GM19324 (cell line): ENCODE results near the gene SCYL2.
"Not testable (repeated sequence)": the region's sequence is repeated elsewhere in the genome, so short reads cannot be mapped to it uniquely, and the experiment has no call there.

ENCODE experiments used
- ATAC-seq: cut with Tn5 transposase; IDR thresholded peaks from one replicate; pipeline ENCODE4 v1.9.1; 2021; ENCODE audit warnings: mild to moderate bottlenecking, moderate library complexity; ENCODE audit not compliant: unreplicated experiment, low FRiP score

Gene SCYL2

GRCh38 chr12:100258127-100258526, 8.8 kb upstream of the SCYL2 start:
- ATAC-seq, result no peak

GRCh38 chr12:100263131-100263530, 3.8 kb upstream of the SCYL2 start:
- no peak for ATAC-seq

DNA sequence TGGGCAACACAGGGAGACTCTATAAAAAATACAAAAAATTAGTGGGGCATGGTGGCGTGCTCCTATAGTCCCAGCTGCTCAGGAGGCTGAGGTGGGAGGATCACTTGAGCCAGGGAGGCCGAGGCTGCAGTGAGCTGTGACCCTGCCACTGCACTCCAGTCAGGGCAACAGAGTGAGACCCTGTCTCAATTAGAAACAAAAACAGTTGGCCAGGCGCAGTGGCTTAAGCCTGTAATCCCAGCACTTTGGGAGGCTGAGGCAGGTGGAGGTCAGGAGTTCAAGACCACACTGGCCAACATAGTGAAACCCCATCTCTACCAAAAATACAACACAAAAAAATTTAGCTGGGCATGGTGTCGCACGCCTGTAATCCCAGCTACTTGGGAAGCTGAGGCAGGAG, 1.9 kb upstream of the SCYL2 start:
- ATAC-seq, result not testable (repeated sequence)

DNA sequence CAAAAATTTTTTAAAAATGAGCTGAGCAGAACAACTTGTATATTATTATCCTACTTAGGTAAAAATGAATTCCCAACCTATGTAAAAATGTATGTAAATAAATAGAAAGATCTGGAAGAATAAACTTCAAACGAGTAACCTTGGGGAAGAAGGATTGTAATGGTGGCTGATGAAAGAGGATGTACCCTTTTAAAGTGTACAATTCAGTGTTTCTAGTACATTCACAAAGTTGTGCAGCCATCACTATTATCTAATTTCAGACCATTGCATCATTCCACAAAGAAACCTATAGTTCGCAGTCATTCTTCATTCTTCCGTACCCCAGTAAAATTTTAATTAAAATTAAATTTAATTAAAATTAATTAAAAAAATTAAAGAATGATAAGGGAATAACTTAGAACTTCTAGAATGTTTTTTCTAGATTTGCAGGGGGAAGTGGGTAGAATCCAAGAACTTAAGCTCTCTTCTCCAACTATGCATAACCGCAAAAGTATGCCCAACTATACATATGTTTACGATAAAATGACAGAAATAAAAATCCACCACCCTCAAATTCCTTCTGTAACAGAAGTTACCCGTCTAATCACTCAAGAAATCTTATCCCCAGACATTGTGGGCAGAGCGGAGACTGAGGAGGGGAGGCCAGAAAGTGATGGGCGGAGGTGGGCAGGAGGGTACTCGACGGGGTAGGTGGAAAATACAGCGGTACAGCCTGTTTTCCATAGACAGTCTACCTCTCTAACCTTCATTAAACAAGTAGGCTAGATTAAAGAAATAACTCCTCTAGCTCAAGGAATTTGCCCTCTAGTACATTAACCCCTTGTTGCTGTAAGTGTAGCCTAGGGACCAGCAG, 1.0 kb upstream of the SCYL2 start:
- ATAC-seq, result peak; percentile 1

- ATAC-seq, result peak; percentile 85
Measured at GRCh38 chr12:100266585-100266834, 467 bp upstream of the SCYL2 start.

DNA sequence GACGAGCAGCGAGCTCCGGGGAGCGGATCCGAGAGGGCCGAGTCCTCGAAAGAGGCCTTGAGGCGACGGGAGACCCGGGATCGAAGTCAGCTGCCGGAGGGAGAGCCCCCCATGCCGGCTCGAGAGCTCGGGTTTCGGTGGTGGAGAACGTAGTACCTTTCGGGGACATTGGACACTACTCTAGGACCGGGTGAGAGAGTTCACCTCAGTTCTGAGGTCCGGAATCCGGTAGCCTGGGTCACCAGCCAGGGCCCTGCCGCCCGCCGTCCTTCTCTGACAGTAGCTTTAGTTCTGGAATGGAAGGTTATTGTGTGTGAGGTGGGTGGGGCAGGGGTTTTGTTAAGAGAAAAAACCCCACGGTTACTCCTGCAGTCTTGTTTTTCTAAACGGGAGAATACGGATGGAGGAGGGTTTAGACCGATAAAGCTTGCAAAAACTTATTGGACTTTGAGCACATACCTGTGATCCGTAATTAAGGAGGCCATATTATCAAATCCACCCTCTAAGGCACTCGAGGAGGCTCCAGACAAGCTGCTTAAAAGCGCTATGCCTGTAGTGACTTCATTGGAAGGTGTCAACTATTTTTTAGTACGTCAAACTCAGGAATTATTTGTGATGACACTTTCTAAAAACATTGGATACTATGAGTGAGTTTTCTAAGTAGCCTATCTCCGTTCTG, 765 bp downstream of the SCYL2 start:
- peak; percentile 16 for ATAC-seq

DNA sequence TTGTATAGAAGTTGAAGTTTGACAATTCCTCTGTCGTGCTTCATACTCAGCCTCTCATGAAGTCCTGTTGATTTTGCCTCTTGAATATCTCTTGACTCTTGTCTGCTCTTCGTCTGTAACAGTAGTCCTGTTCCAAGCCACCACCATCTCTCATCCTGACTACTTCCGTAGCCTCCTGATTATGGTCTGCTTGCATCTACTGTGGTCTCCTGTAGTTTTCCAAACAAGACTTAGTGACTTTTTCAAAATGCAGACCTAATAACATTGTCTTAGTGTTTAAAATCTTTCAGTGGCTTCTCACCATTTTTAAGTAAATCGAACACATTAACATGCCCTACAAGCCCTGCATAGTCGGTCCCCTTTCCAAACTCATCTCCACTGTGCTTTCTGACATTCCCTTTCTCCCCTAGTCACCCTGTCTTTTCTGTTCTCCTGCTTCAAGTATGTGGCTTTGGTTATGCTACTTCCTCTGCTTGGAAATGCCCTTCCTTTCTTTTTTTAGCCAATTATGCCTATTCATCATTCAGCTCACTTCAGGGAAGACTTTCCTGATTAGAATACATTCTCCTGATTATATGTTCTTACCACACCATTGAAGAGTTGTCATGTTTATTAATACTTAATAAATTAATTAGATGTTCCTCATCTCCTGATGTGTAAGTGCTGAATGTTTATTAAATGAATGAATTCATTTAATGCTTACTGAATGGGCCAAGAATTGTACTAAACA, 2.0 kb downstream of the SCYL2 start:
- ATAC-seq, result no peak

- ATAC-seq, result no peak
Measured at GRCh38 chr12:100273782-100274181, 6.8 kb downstream of the SCYL2 start.

GRCh38 chr12:100274291-100274690, 7.3 kb downstream of the SCYL2 start:
- no peak for ATAC-seq

DNA sequence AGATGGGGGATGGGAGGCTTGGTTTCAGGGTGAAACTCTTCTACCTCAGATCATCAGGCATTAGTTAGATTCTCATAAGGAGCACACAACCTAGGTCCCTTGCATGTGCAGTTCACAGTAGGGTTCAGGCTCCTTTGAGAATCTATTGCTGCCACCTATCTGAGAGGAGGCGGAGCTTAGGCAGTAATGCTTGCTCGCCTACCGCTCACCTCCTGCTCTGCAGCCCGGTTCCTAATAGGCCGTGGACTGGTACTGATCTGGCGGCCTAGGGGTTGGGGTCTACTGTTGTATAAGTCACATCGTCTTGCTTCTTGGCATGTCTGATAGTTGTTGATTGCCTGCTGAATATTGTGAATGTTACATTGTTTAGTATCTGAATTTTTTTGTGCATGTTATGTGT, 12.2 kb downstream of the SCYL2 start:
- no peak for ATAC-seq

DNA sequence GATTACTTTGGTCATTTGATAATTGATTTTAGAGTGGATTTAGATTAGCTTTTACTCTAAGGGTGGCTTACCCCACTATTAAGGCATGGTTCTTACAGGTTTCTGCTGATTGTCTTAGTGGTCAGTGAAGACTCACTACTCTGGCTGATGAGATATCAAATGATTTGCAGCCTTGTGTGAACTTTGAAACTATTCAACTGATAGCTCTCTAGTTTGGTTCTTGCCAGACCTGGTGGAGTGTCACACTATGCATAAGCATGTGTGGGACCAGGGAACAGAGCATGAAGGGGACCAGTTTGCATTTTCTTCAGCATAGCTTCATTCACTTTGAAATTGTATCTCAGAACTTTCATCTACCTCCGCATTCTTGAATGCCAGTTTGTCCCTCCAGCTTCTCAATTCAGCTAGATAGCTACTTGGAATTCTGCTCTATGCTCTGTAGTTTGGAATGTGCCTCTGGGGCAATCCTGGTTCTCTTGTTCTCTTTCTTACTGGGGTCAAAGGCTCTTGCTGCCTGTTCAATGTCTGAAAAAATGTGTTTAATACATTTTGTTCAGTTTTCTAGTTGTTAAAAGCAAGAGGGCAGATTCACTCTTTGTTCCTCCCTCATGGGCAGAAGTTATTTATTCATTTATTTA, 12.7 kb downstream of the SCYL2 start:
- ATAC-seq, result no peak

DNA sequence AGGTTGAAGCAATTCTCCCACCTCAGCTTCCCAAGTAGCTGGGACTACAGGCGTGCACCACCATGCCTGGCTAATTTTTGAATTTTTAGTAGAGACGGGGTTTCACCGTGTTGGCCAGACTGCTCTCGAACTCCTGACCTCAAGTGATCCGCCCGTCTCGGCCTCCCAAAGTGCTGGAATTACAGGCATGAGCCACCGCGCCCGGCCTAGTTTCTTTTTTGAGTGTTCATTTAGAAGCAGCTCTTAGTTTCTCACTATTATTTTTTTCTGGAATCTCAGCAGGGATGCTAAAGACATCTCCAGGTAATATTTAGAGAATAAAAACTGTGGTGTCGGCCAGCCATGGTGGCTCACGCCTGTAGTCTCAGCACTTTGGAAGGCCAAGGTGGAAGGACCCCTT, 17.6 kb downstream of the SCYL2 start:
- ATAC-seq, result not testable (repeated sequence)

- no peak for ATAC-seq
Measured at GRCh38 chr12:100289038-100289437, 22.1 kb downstream of the SCYL2 start.

DNA sequence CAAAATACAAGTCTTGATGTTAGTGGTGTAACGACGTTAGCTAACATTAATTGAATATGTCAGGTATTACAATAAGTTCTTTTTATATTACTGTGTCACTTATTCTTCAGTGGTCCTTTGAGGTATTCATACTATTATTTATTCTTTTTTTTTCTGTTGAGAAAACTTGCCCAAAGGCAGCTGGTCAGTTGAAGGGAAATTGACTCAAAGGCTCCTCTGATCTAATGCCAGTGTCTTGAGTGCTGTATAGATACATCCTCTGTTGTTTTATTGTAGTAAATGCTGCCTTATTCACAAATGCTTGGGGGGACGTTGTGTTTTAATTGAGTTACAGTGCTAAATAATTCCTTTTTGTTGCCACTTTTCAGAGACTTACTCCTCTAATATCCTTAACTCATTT, 23.0 kb downstream of the SCYL2 start:
- no peak for ATAC-seq

DNA sequence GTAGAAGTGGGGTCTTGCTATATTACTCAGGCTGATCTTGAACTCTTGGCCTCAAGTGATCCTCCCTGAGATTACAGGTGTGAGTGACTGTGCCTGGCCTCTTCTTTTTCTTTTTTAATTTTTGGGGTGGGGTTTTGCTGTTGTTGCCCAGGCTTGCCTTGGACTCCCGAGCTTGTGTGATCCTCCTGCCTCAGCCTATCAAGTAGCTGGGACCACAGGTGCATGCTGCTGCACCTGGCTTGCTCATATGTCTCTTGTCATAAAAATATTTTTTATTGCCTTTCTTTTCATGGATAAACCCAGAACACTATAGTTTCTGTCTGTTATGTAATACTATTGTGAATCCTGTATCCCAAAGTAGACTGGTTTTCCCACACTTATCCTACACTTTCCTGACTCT, 26.0 kb downstream of the SCYL2 start:
- ATAC-seq, result no peak

GRCh38 chr12:100294366-100294765, 27.4 kb downstream of the SCYL2 start:
- not testable (repeated sequence) for ATAC-seq

DNA sequence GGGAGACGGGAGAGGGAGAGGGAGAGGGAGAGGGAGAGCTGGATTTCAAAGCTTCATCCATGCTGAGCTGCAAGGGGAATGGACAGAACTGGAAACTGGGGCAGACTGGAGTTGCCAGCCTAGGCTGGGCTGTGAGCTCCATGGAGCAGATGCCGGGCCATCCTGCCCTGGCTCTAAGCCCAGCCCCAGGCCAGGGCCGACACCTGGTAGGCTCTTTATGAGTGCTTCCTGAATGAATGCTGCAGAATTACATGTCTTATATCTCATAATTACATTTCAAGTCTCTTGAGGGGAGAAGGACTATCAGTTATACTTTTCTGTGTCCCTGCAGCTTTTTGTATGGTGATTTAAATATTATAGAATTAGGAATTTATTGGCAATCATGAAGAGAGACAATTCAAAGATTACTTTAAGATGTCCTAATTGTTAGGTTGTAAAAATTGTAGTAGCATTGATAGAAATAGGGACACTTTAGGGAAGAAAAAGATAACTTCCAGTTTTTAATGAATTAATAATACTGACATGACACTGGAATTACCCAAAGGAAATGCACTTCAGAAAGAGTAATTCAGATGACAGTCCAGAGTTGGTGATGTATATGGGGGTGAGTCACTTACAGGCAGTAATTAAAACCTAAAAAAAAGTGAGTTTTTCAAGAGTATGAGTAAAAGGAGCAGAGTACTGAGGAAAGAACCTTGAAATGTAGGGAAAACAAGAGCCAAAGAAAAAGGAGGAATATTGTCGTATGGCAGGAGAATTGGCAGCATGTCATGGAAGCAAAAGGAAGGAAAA, 29.0 kb downstream of the SCYL2 start:
- no peak for ATAC-seq

GRCh38 chr12:100302081-100302480, 35.1 kb downstream of the SCYL2 start:
- ATAC-seq, result no peak

GRCh38 chr12:100303831-100304230, 36.9 kb downstream of the SCYL2 start:
- ATAC-seq, result no peak

GRCh38 chr12:100304334-100304733, 37.4 kb downstream of the SCYL2 start:
- ATAC-seq, result not testable (repeated sequence)
